GM12878 (cell line): ENCODE data around the gene FMN2. TPM values are rescaled to one million over a fixed set of nuclear protein-coding genes. Genes with fewer than 3 reads are reported as not detected.

Source experiments
- ATAC-seq: fragments of 200-7000 bp; cut with Tn5 transposase; 3 replicates; pipeline ENCODE4 v1.9.1; 2020; ENCODE audit warnings: mild to moderate bottlenecking, moderate library complexity
- BruUV-seq: library from RNA; stranded (reverse); fragments of 400-500 nt; replicated peaks from 2 replicates; lab custom pipeline; 2021; lab: Mats Ljungman, UMichigan
- CTCF ChIA-PET: fragments of 300-600 bp; sonication (Branson Sonifier 250); formaldehyde crosslinking; extraction: SDS; loops from one replicate; lab custom pipeline; 2021; ENCODE audit warnings: inconsistent platforms; lab: Yijun Ruan, JAX
- POLR2A ChIA-PET: fragments of 350-600 bp; formaldehyde crosslinking; extraction: SDS; loops from one replicate; lab custom pipeline; 2021; ENCODE audit warnings: inconsistent platforms; lab: Charles Lee
- RAD21 ChIA-PET: fragments of 300-600 bp; sonication (Branson Sonifier 250); formaldehyde crosslinking; loops from one replicate; lab custom pipeline; 2023; ENCODE audit warnings: antibody characterized with exemption; ENCODE audit not compliant: unreplicated experiment; lab: Charles Lee
- SMC1A ChIA-PET: fragments of 300-600 bp; sonication (Branson Sonifier 250); formaldehyde crosslinking; loops from one replicate; lab custom pipeline; 2023; ENCODE audit not compliant: unreplicated experiment, uncharacterized antibody; lab: Charles Lee
- DNase-seq: peaks from one replicate; pipeline ENCODE4 v3.0.0-alpha.2; 2011; ENCODE audit warnings: low read depth, low spot score
- FAIRE-seq: peaks from 3 replicates; lab custom pipeline; 2011; peaks lifted over from hg19 to GRCh38; lab: Jason Lieb, UNC
- H2AFZ ChIP-seq: 2 replicates; pipeline ENCODE4 v1.6.0; 2011; ENCODE audit warnings: low read depth, low read length, control low read depth; ENCODE audit not compliant: control insufficient read depth
- H3K27ac ChIP-seq: 2 replicates; pipeline ENCODE4 v1.5.1; 2011; ENCODE audit warnings: control low read depth; ENCODE audit not compliant: control insufficient read depth, insufficient read depth
- H3K27me3 ChIP-seq, 2 experiments: replicated peaks in 1 of 2; 2 replicates each; pipeline versions ENCODE4 v1.6.0 to v1.6.1; 2011; ENCODE audit warnings: low read length in 1 of 2; ENCODE audit not compliant: control insufficient read depth in 2 of 2, insufficient read depth in 2 of 2
- H3K36me3 ChIP-seq, 2 experiments: 2 replicates each; pipeline ENCODE4 v1.5.1; 2011; ENCODE audit warnings: low read length in 1 of 2; ENCODE audit not compliant: control insufficient read depth in 2 of 2, insufficient read depth in 2 of 2
- H3K4me1 ChIP-seq: 2 replicates; pipeline ENCODE4 v1.6.1; 2011; ENCODE audit warnings: mild to moderate bottlenecking, low read length, moderate library complexity, mixed read lengths; ENCODE audit not compliant: control insufficient read depth, insufficient read depth
- H3K4me2 ChIP-seq: 2 replicates; pipeline ENCODE4 v1.6.0; 2011; ENCODE audit warnings: control low read depth; ENCODE audit not compliant: control insufficient read depth, insufficient read depth
- H3K4me3 ChIP-seq: fragments of 200-600 bp; sonication (generic); 2 replicates; pipeline ENCODE4 v1.5.1; 2016
- H3K79me2 ChIP-seq: 2 replicates; pipeline ENCODE4 v1.6.0; 2011; ENCODE audit warnings: low read length; ENCODE audit not compliant: control insufficient read depth, insufficient read depth
- H3K9ac ChIP-seq: 2 replicates; pipeline ENCODE4 v1.8.0; 2011; ENCODE audit warnings: low read length, control low read depth, mixed read lengths; ENCODE audit not compliant: control insufficient read depth, insufficient read depth
- H3K9me3 ChIP-seq: replicated peaks from 3 replicates; pipeline ENCODE4 v1.5.1; 2011; ENCODE audit warnings: mild to moderate bottlenecking, low read length; ENCODE audit not compliant: control insufficient read depth, insufficient read depth
- H4K20me1 ChIP-seq: 2 replicates; pipeline ENCODE4 v1.6.0; 2011; ENCODE audit not compliant: control insufficient read depth, insufficient read depth
- POU2F2 ChIP-seq: IDR thresholded peaks from 3 replicates; pipeline ENCODE4 v1.6.1; 2011; ENCODE audit warnings: low read depth, mild to moderate bottlenecking, low read length, borderline replicate concordance
- SUZ12 ChIP-seq: fragments of 200-600 bp; sonication (generic); IDR thresholded peaks from one replicate; pipeline ENCODE4 v1.6.1; 2018; ENCODE audit warnings: antibody characterized with exemption, mild to moderate bottlenecking; ENCODE audit not compliant: unreplicated experiment
- ZNF622 ChIP-seq: fragments of 450-650 bp; IDR thresholded peaks from 2 replicates; pipeline ENCODE4 v1.6.1; 2017; ENCODE audit warnings: mild to moderate bottlenecking, inconsistent platforms
- WGBS: methylation state at CpG from one replicate; pipeline ENCODE4 v1.1.6; 2016; ENCODE audit warnings: low lambda C conversion rate; ENCODE audit not compliant: insufficient replicate concordance, insufficient coverage; ENCODE audit errors: missing lambda C conversion rate; 5-methylcytosine and 5-hydroxymethylcytosine counted together
- in situ Hi-C: fragments of 300-500 bp; cut with MboI; formaldehyde crosslinking; loops from 9 replicates; pipeline ENCODE4 v1.14.3; 2018; ENCODE audit warnings: mixed read lengths
- intact Hi-C: fragments of 100-400 bp; cut with micrococcal nuclease; formaldehyde crosslinking; loops from one replicate; pipeline ENCODE4 v1.14.2; 2022; ENCODE audit not compliant: unreplicated experiment
- polyA plus RNA-seq, 11 experiments: library from polyadenylated mRNA; depleted of rRNA in 4 of 11; unstranded in 6 of 11; stranded (reverse) in 5 of 11; fragments of >200 nt; fragmentation: Nextera tagmentation in 4 of 11; fragmentation: Illumina TruSeq in 1 of 11; extraction: Ambion mirVana in 4 of 11; extraction: Trizol in 1 of 11; gene quantifications; 1 replicate in 1 of 11; 2 replicates in 10 of 11; pipeline versions ENCODE4 v1.2.1 to v1.2.3, GENCODE V29; 2011 to 2016; ENCODE audit warnings: inconsistent platforms in 2 of 11, missing spikeins in 2 of 11, low read depth in 1 of 11
- total RNA-seq, 4 experiments: library from RNA; depleted of rRNA in 3 of 4; stranded (reverse); fragments of >200 nt in 3 of 4; fragmentation: Illumina TruSeq in 1 of 4; extraction: Trizol in 1 of 4; gene quantifications; 2 replicates each; pipeline versions ENCODE4 v1.2.1 to v1.2.3, GENCODE V29; 2013 to 2021
- TF ChIP-seq, protein P1 (sequence below): fragments of 450-650 bp; formaldehyde crosslinking; IDR thresholded peaks from 2 replicates; pipeline ENCODE4 v1.5.0; 2022; ENCODE audit warnings: mild to moderate bottlenecking, missing genetic modification characterization
- TF ChIP-seq, protein P2 (sequence below): IDR thresholded peaks from 2 replicates; pipeline ENCODE4 v1.6.1; 2012; ENCODE audit warnings: low read depth, low read length, improper control_type of control experiment

FMN2 gene
- total and polyA plus RNA-seq, 10 of the 15 experiments (the other 5 are each of a cell fraction or from before 2014, with no cell fraction given): 0.60 TPM; not detected in 9

DNA sequence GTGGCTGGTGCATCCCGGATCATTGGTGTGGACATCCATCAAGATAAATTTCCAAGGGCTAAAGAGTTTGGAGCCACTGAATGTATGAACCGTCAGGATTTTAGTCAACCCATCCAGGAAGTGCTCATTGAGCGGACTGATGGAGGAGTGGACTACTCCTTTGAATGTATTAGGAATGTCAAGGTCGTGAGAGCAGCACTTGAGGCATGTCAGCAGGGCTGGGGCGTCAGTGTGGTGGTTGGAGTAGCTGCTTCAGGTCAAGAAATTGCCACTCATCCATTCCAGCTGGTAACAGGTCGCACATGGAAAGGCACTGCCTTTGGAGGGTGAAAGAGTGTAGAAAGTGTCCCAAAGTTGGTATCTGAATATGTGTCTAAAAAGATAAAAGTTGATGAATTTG is 79.1 kb downstream of the FMN2 start:
- Histone ChIP-seq H2AFZ (no peak overlapping the region), H3K4me1 (no peaks in the 10 kb centered on the region), H3K79me2 (no peaks in the 10 kb centered on the region), H3K9ac (no peak overlapping the region), H3K4me3 (no peak overlapping the region), H3K4me2 (no peak overlapping the region), H4K20me1 (no peaks in the 10 kb centered on the region)
- no peak for DNase-seq
- in situ Hi-C loops: no loop called here
- BruUV-seq: no TSS peak
- WGBS: 18% methylated on average over 6 of the region's 6 CpGs
- intact Hi-C loops: no loop called here
- SMC1A ChIA-PET: no interaction called here
- no peak for TF ChIP-seq SUZ12
- TF ChIP-seq, protein P1, sequence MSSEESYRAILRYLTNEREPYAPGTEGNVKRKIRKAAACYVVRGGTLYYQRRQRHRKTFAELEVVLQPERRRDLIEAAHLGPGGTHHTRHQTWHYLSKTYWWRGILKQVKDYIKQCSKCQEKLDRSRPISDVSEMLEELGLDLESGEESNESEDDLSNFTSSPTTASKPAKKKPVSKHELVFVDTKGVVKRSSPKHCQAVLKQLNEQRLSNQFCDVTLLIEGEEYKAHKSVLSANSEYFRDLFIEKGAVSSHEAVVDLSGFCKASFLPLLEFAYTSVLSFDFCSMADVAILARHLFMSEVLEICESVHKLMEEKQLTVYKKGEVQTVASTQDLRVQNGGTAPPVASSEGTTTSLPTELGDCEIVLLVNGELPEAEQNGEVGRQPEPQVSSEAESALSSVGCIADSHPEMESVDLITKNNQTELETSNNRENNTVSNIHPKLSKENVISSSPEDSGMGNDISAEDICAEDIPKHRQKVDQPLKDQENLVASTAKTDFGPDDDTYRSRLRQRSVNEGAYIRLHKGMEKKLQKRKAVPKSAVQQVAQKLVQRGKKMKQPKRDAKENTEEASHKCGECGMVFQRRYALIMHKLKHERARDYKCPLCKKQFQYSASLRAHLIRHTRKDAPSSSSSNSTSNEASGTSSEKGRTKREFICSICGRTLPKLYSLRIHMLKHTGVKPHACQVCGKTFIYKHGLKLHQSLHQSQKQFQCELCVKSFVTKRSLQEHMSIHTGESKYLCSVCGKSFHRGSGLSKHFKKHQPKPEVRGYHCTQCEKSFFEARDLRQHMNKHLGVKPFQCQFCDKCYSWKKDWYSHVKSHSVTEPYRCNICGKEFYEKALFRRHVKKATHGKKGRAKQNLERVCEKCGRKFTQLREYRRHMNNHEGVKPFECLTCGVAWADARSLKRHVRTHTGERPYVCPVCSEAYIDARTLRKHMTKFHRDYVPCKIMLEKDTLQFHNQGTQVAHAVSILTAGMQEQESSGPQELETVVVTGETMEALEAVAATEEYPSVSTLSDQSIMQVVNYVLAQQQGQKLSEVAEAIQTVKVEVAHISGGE: no peak
- no peak for TF ChIP-seq POU2F2
- no peak for TF ChIP-seq ZNF622
- TF ChIP-seq, protein P2, sequence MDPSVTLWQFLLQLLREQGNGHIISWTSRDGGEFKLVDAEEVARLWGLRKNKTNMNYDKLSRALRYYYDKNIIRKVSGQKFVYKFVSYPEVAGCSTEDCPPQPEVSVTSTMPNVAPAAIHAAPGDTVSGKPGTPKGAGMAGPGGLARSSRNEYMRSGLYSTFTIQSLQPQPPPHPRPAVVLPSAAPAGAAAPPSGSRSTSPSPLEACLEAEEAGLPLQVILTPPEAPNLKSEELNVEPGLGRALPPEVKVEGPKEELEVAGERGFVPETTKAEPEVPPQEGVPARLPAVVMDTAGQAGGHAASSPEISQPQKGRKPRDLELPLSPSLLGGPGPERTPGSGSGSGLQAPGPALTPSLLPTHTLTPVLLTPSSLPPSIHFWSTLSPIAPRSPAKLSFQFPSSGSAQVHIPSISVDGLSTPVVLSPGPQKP: no peak
- TF ChIP-seq, all 136 proteins: peak for 0
- Histone ChIP-seq H3K9me3 (no peaks in the 10 kb centered on the region), H3K36me3 (no peaks in the 10 kb centered on the region), H3K27me3 (no peaks in the 10 kb centered on the region), H3K27ac (no peak overlapping the region)
- FAIRE-seq: no peak
- CTCF ChIA-PET: interaction anchor here (1.0 to 1.1 kb wide), 2 partner anchors 23 to 143 kb away, joined by 3 to 4 read pairs; no protein-coding TSS in a partner anchor
- RAD21 ChIA-PET: no interaction called here
- ATAC-seq: no peak
- POLR2A ChIA-PET: no interaction called here
